Transverse colon (tissue), 3 donors: ENCODE results near the gene BAHCC1.

Source experiments
- CTCF ChIP-seq, 5 experiments: fragments of 200-600 bp in 3 of 5; fragments of 450-650 bp in 2 of 5; sonication (generic) in 3 of 5; IDR thresholded peaks; 1 replicate in 2 of 5; 2 replicates in 3 of 5; pipeline ENCODE4 v1.5.1; 2016 to 2017; ENCODE audit warnings: antibody characterized with exemption in 5 of 5, inconsistent platforms in 3 of 5, mild to moderate bottlenecking in 2 of 5, moderate library complexity in 1 of 5
- EP300 ChIP-seq: sonication (generic); formaldehyde crosslinking; IDR thresholded peaks from one replicate; pipeline ENCODE4 v1.6.1; 2017; ENCODE audit warnings: antibody characterized with exemption, low read depth
- POLR2A ChIP-seq: fragments of 450-650 bp; IDR thresholded peaks from one replicate; pipeline ENCODE4 v1.6.1; 2016; ENCODE audit warnings: antibody characterized with exemption, mild to moderate bottlenecking, moderate library complexity

- no peak for TF ChIP-seq CTCF (IDR thresholded peaks at IDR 0.05)
- TF ChIP-seq POLR2A, result no peak
- TF ChIP-seq EP300, result no peak
Observed at GRCh38 chr17:81414756-81415516, 19.7 kb downstream of the BAHCC1 start.
